Liver (tissue), 9 donors: ENCODE measurements around the gene CD8B. TPM values are rescaled to one million over a fixed set of nuclear protein-coding genes. Genes with fewer than 3 reads are reported as not detected.

Source experiments
- DNase-seq: peaks from one replicate; pipeline ENCODE4 v3.0.0-alpha.2; 2017; ENCODE audit warnings: low spot score
- H3K27ac ChIP-seq, 2 donors: one replicate each; pipeline ENCODE4 v1.7.0; 2013; ENCODE audit warnings: inconsistent platforms in 2 of 2, low read length in 2 of 2, control low read depth in 1 of 2, low read depth in 1 of 2, mild to moderate bottlenecking in 1 of 2
- H3K27me3 ChIP-seq, 4 donors: one replicate each; pipeline versions ENCODE4 v1.6.1 to v1.7.0; 2013; ENCODE audit warnings: low read length in 3 of 4, inconsistent platforms in 1 of 4, mild to moderate bottlenecking in 1 of 4, moderate library complexity in 1 of 4; ENCODE audit not compliant: control insufficient read depth in 4 of 4, insufficient read depth in 4 of 4
- H3K36me3 ChIP-seq, 4 donors: one replicate each; pipeline versions ENCODE4 v1.6.1 to v1.7.0; 2013; ENCODE audit warnings: low read length in 3 of 4, mild to moderate bottlenecking in 3 of 4, low read depth in 1 of 4, moderate library complexity in 1 of 4; ENCODE audit not compliant: control insufficient read depth in 4 of 4, insufficient read depth in 3 of 4
- H3K4me1 ChIP-seq, 4 donors: one replicate each; pipeline versions ENCODE4 v1.6.1 to v1.7.0; 2013; ENCODE audit warnings: low read length in 3 of 4, mild to moderate bottlenecking in 3 of 4, moderate library complexity in 1 of 4; ENCODE audit not compliant: control insufficient read depth in 4 of 4, insufficient read depth in 4 of 4
- H3K4me3 ChIP-seq, 3 donors: one replicate each; pipeline versions ENCODE4 v1.6.1 to v1.7.0; 2013; ENCODE audit warnings: low read length in 3 of 3, control low read depth in 1 of 3, low read depth in 1 of 3, mild to moderate bottlenecking in 1 of 3
- H3K9ac ChIP-seq, 2 donors: one replicate each; pipeline ENCODE4 v1.7.0; 2013; ENCODE audit warnings: low read length in 2 of 2, mild to moderate bottlenecking in 2 of 2, moderate library complexity in 2 of 2, control low read depth in 1 of 2, low read depth in 1 of 2
- H3K9me3 ChIP-seq, 4 donors: one replicate each; pipeline versions ENCODE4 v1.6.1 to v1.7.0; 2013; ENCODE audit warnings: low read length in 3 of 4; ENCODE audit not compliant: control insufficient read depth in 4 of 4
- CTCF ChIP-seq: fragments of 150-350 bp; IDR thresholded peaks from 2 replicates; pipeline ENCODE4 v1.5.1; 2017; ENCODE audit warnings: improper control_type of control experiment, low read depth, low read length; ENCODE audit not compliant: missing input control
- EGR1 ChIP-seq, 2 donors: IDR thresholded peaks; 2 replicates each; pipeline ENCODE4 v1.6.1; 2016 to 2018; ENCODE audit warnings: antibody characterized with exemption in 2 of 2, low read depth in 2 of 2
- FOXA1 ChIP-seq: IDR thresholded peaks from 2 replicates; pipeline ENCODE4 v1.6.1; 2016; ENCODE audit warnings: antibody characterized with exemption
- GABPA ChIP-seq, 2 donors: IDR thresholded peaks in 1 of 2; conservative IDR thresholded peaks in 1 of 2; 2 replicates each; pipeline ENCODE4 v1.6.1; 2016; ENCODE audit warnings: antibody characterized with exemption in 2 of 2, mild to moderate bottlenecking in 1 of 2, moderate library complexity in 1 of 2
- HNF4A ChIP-seq, 2 donors: conservative IDR thresholded peaks; 2 replicates each; pipeline ENCODE4 v1.6.1; 2016; ENCODE audit warnings: antibody characterized with exemption in 2 of 2, mild to moderate bottlenecking in 2 of 2
- NR2F2 ChIP-seq: IDR thresholded peaks from 2 replicates; pipeline ENCODE4 v1.6.1; 2016; ENCODE audit warnings: antibody characterized with exemption
- RAD21 ChIP-seq, 2 donors: IDR thresholded peaks; 2 replicates each; pipeline ENCODE4 v1.6.1; 2016; ENCODE audit warnings: antibody characterized with exemption in 2 of 2, mild to moderate bottlenecking in 2 of 2
- REST ChIP-seq: IDR thresholded peaks from 2 replicates; pipeline ENCODE4 v1.6.1; 2016; ENCODE audit warnings: antibody characterized with exemption, mild to moderate bottlenecking
- RXRA ChIP-seq, 2 donors: IDR thresholded peaks; 2 replicates each; pipeline ENCODE4 v1.6.1; 2017 to 2018; ENCODE audit warnings: antibody characterized with exemption in 2 of 2, mild to moderate bottlenecking in 1 of 2
- SP1 ChIP-seq: IDR thresholded peaks from 2 replicates; pipeline ENCODE4 v1.6.1; 2018; ENCODE audit warnings: antibody characterized with exemption, mild to moderate bottlenecking
- YY1 ChIP-seq: IDR thresholded peaks from 2 replicates; pipeline ENCODE4 v1.6.1; 2016; ENCODE audit warnings: antibody characterized with exemption, mild to moderate bottlenecking
- ZBTB33 ChIP-seq: IDR thresholded peaks from 2 replicates; pipeline ENCODE4 v1.6.1; 2016; ENCODE audit warnings: antibody characterized with exemption
- WGBS: extraction: QIAGEN DNeasy Blood & Tissue Kit; methylation state at CpG from one replicate; pipeline ENCODE4 v1.1.7; 2013; 5-methylcytosine and 5-hydroxymethylcytosine counted together
- polyA plus RNA-seq, 2 donors: library from polyadenylated mRNA; stranded (reverse) in 1 of 2; unstranded in 1 of 2; fragments of 200-250 nt in 1 of 2; fragments of >200 nt in 1 of 2; fragmentation: Nextera tagmentation in 1 of 2; extraction: Ambion mirVana in 1 of 2; gene quantifications; one replicate each; pipeline versions ENCODE4 v1.2.1 to v1.2.3, GENCODE V29; 2013 to 2015
- total RNA-seq, 2 donors: library from RNA; depleted of rRNA; stranded (reverse); fragments of >200 nt; gene quantifications; one replicate each; pipeline ENCODE4 v1.2.3, GENCODE V29; 2014
- donor health status: healthy.
- donor health status: healthy.
- donor health status: healthy.
- donor health status: healthy.
- donor health status: healthy.

CD8B gene
- total and polyA plus RNA-seq, 4 donors, result 0.17 to 1.0 (median 0.64) TPM

- Histone ChIP-seq H3K27me3 (no peaks in the 10 kb centered on the region), H3K9ac (no peak overlapping the region), H3K27ac (no peak overlapping the region), H3K9me3 (peaks cover 0 to 12% (median 2%) of the 10 kb centered on the region in 4 donors), H3K4me1 (no peaks in the 10 kb centered on the region), H3K4me3 (no peak overlapping the region), H3K36me3 (no peaks in the 10 kb centered on the region)
- DNase-seq, result no peak
- TF ChIP-seq HNF4A (conservative IDR thresholded peaks at IDR 0.05) (no peak), SP1 (no peak), GABPA (IDR thresholded peaks at IDR 0.05 in 1 of 2, conservative IDR thresholded peaks at IDR 0.05 in 1 of 2) (no peak), FOXA1 (no peak), REST (no peak), RAD21 (IDR thresholded peaks at IDR 0.05) (no peak)
- 83% methylated on average over 16 of the region's 16 CpGs for WGBS
Measured at GRCh38 chr2:86825693-86826381, 35.8 kb downstream of the CD8B start.

GRCh38 chr2:86825036-86825692, 36.5 kb downstream of the CD8B start:
- Histone ChIP-seq H3K27ac (no peak overlapping the region), H3K4me1 (no peaks in the 10 kb centered on the region), H3K9ac (no peak overlapping the region), H3K27me3 (no peaks in the 10 kb centered on the region), H3K4me3 (no peak overlapping the region), H3K9me3 (peaks cover 0 to 12% (median 2%) of the 10 kb centered on the region in 4 donors), H3K36me3 (no peaks in the 10 kb centered on the region)
- WGBS, result 90% methylated on average over 11 of the region's 11 CpGs
- no peak for DNase-seq
- no peak for TF ChIP-seq YY1
- no peak for TF ChIP-seq GABPA (IDR thresholded peaks at IDR 0.05 in 1 of 2, conservative IDR thresholded peaks at IDR 0.05 in 1 of 2)
- no peak for TF ChIP-seq RXRA (IDR thresholded peaks at IDR 0.05)
- TF ChIP-seq RAD21 (IDR thresholded peaks at IDR 0.05), result no peak
- TF ChIP-seq CTCF, result no peak
- no peak for TF ChIP-seq NR2F2
- no peak for TF ChIP-seq EGR1 (IDR thresholded peaks at IDR 0.05; ENCODE audit: low read depth in 2 of 2)
- TF ChIP-seq REST, result no peak
- no peak for TF ChIP-seq ZBTB33
